ENCODE results near the gene ASB10.

The ASB10 gene

DNA sequence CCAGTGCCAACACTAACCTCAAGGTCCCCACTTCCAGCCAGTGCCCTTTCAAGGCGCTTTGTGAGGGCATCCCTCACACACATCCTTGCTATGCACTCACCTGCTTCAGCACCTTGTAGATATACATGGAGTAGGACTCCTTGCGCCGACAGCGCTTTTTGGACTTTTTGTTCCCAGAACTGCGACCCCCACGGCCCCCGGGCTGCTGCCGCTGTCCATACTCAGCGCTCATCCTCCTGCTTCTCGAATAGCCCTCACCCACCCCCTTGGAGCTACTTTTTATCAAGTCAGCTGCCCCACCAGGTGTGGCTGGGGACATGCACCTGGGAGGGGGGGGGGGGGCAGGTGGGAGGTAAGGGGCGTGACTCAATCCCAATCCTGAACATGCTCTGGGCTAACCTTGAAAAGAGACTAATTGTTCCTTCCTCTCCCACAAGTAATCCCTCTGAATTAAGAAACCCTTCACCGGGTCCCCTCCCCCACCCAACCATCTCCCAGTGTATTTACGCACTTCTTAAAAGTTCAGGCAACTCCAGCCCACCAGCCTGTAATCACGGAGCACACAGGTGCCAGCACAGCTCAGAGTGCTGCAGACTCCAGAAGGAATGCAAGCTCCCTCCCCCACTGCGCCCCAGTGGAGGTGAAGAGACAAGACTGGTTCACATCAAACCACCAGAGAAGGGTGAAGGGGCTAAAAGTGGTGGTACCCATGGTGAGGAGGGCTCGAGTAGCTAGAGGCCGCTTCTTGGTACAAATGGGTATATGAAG, 23.2 kb upstream of the ASB10 start, which contains the start of gene H2BK1:
H2BK1 (minus strand) TSS at position 402 of the 768 bp plus-strand sequence; CDS start at position 232, 170 bp downstream.
- no peak for DNase-seq

DNA sequence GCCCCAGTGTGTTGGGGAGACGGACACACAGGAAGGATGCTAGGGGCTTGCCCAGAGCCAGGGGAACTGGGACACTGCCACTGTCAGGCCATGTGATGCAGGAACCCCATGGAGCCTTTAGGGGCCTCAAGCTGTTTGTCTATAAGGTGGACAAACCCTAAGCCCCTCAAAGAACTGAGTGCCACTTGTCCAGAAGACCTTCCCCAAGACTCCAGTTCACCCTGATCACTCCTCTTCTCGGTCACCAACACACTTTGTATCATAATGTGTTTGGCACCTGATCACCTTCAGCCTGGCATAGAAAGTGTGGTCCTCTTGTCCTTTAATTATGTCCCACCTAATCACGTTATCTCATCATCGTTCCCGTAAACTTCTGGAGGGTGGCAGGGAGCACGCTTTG, 22.5 kb upstream of the ASB10 start:
- DNase-seq, result no peak

DNA sequence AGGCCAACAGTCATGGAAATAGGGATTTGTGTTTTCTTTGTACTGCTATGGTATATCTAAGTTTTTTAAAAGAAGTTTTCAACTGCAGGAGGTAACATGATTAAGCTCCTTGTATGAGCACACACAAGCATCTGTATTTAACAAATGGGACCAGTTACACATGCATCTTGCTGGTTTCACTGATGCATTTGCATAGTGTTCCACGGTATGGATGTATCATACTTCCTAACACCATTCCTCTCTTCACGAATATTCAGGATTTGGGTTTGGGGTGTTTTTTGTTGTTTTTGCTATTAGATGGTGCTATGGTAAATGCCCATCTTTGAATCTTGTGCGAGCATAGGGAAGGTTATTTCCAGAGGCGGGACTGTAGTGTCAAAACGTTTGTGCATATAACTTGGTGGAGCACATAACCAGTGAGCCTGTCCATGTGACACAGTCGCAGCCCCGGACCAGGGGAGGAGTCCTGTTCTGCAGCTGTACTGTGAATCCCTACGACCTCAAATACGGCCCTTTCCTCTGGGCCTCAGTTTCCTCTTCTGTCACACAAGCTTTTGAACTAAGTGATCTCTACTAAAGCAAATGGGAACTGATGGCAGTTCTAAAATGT, 21.3 kb upstream of the ASB10 start:
- no peak for DNase-seq

DNA sequence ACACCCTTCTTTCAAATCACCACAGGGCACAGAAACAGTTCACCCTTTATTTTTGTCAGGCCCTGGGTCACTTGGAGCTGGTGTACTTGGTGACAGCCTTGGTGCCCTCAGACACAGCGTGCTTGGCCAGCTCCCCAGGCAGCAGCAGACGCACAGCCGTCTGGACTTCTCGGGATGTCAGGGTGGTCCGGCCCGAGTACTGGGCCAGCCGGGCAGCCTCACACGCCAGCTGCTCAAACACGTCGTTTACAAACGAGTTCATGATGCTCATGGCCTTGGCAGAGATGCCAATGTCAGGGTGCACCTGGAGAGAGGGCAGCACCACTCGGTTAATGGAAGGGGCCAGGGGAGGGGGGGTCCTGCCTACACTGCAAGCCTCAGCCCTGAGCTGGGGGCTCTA, 20.8 kb upstream of the ASB10 start:
- no peak for DNase-seq

DNA sequence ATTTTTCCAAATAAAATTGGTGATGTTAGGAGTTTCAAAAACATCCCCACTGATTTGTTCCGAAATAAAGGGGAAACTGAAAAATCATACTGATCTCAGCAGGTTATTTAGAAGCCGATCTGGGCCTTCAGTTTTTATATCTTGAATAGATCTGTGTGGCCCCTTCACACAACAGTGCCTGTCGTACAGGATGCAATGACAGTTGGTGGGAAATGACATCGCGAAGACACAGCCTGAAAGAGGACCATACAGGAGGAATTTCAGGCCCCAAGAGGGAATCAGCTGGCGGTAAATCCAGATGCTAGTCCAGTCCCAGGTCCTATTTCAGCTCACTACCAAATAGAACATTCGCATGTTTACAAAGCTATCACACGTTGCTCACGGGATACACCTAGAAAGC, 20.3 kb upstream of the ASB10 start:
- DNase-seq, result no peak

DNA sequence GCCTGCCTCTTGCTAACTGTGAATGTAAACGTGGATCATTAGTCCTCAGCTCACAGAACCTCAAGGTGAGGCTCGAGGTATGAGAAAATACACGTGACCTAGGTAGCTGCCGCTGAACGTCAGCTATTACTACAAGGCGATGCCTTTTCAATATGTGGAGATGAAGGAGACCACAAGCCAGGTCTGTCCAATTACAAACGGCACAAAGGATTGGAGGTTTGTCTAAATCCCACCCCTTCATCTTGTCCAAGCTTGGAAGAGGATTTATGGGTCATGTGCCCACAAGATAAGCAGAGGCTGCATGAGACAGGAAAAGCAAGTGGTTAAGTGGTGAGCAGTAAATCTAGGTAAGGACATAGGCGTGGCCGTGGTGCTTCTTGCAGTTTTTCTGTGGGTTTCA, 19.9 kb upstream of the ASB10 start:
- DNase-seq, result no peak

DNA sequence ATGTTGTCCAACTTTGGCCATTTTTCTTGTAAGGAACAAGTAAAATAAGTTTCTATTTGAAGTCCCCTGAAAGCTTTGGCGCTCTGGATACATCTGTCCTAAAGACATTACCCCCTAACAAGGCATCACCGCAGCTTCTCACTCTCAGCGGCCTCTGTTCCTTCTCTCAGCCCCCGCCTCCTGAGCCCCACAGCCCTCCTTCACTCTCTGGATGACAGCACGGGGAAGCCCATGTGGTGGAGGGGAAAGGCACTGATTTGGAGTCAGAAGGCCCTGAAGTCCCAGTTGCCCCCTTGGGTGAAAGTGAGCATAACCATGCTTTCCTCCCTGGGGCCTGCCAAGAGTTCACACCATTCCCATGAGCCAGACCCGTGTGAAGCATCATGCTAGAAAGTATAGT, 18.7 kb upstream of the ASB10 start:
- DNase-seq, result no peak

DNA sequence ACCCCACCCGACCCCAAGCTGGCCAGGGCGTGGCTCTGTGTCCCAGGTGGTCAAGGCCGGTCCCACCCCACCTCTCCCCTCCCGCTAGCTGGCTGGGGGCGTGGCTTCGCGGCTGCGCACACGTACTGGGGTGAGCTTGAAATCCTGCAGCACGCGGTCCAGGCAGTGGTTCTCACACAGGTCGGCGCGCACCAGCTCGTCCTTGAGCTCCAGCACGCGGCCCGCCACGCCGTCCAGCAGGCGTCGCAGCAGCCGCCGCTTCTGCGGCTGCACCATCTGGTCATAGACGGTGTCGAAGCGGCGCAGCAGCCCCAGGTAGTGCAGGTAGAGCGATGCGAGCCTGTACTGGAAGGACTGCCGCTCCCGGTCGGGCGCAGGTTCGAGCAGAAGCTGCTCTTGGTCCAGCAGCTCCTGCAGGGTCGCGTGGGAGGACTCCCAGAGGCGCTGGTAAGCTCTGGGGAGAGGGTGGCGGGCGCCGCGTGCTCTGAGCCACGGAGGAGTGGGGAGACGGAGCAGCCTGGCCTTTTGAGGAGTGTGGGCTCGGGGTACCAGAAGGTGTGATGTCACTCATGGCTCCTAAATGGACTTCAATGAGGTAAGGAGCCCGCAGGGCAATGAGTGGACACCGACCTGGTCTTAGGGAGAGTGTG, 17.5 kb upstream of the ASB10 start:
- DNase-seq, result no peak

DNA sequence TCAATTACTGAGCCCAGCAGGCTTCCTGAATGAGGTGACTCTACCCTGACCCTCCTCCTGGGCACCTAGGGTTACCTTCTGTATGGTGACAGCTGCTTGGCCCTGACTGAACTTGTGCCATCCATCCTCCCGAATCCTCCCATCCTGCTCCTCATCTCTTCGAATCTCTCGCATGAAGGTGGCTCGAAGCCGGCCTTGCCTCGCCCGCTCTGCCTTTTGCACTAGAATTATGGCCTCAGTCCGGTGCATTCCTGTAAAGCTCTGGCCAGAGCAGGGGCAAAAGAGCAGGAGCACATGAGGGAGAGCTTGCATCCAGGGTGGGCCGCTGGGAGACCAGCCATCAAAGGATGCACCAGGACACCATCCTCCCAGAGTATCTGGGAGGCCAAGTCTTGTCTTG, 15.8 kb upstream of the ASB10 start:
- no peak for DNase-seq

DNA sequence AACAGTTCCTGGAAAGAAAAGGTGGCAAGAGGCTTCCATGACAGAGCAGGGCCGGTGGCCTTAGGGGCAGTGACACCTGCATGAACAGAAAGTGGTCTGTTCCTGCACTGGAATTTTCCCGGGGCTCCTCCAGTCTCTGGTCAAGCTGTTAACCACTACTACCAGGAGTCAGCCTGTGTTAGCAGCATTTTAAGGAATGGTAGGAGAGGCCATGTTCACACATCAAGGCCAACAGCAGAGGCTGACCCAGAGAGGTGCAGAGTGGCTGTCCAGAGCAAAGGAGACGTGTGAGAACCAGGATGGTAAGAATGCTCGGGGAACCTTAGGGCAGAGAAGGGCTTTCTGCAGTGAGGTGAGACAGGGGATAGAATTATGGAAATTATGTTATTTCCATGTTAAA, 14.7 kb upstream of the ASB10 start:
- DNase-seq, result no peak

DNA sequence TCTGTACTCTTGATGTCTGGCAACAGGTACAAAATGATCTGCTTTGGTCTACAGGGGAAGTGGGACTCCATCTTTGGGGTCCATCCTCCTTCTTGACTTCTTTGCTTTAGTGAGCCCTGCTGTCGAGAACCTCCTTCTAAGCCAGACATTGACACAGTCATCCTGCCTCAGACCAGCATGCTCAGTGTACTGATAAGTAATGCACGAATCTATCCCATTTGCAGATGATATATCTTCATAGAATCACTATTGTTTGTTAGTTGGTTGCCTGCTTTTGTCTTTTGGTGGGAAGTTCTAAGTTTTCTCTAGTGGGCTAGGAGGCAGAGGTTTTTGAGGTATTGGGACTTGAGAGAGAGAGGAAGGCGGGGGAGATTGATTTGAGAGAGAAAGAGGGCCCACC, 14.3 kb upstream of the ASB10 start:
- no peak for DNase-seq

DNA sequence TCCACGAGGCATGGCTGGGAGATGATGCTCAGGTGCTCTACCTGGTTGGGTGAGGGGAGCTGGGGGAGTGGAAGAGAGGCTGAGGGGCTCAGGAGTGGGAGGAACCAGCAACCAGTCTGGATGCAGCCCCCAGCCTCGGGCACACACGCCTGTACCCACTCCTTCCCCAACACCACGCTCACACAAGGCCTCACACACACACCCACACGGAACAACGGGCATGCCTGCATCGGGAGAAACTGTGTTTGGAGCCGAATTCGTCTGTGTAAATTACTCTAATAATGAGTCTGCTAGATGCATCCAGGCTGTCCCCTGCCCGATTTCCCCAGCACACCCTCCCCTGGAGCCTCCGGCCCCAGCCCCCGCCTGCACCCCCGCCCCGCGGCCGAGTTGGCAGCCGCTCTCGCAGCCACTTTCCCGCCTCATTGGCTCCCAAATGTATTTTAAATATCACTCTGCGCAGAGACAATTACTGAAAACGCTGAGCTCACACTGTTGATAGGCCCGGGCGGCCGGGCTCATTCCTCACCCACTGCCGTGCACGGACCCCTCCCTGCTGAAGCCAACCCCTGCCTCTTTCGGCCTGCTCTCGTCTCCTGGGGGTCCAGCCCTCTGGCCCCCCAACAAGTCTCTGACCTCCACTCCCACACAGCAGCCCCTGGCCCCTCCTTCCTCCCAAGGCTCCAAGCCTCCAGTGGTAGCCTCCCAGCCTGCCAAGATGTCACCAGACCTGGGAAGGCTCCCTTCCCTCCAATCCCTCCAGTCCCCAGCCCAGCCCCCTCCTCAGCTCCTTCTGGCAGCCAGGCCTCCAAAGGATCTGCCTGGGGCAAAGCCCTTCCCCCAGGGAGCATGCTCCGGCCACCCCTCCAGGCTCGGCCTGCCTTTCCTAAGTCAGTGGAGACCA, 12.1 kb upstream of the ASB10 start:
- no peak for DNase-seq

DNA sequence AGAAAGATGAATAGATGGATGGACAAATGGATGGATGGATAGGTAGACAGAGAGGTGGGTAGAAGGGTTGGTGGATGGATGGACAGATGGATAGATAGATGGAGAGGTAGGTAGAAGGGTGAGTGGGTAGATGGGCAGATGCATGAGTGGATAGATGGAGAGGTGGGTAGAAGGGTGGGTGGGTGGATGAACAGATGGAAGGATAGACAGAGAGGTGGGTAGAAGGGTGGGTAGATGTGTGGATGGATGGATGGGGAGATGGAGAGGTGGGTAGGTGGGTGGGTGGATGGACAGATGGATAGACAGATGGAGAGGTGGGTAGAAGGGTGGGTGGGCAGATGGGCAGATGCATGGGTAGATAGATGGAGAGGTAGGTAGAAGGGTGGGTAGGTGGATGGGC, 10.9 kb upstream of the ASB10 start:
- no peak for DNase-seq

DNA sequence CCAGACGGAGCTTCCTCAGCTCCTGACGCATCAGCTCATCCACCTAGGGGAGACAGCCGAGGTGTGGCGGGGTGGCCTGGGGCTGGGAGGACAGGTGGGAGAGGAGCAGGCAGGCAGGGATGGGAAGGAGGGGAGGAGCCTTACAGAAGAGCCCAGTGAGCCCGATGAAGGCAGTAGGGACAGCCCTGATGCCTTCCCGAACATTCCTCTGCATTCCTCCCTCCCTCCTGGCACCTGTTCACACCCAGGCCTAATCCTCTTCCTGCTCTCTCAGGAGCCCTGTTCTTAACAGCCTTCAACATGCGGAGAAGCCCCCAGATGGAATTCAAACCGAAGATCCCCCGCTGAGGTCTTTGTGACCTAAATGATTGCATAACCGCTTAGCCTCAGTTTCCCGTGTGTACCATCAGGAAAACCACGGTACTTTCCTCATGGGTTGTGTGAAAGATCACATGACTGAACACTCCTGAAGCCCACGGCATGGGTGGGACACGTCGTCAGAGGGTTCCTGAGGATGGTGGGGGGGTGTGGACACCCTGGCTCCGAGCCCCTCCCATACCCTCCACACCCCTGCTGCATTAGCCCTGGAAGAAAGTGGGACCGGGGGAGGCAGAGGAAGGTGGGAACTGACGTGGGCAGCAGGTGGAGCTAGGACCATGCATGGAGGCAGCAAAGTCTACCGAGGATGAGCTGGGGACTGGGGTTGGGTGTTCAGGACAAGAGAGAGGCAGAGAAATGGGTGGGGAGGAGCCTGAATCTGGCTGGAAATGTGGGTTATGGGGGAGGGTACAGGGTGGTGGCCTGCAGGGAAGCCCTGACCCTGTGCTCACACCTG, 8.8 kb upstream of the ASB10 start:
- no peak for DNase-seq

DNA sequence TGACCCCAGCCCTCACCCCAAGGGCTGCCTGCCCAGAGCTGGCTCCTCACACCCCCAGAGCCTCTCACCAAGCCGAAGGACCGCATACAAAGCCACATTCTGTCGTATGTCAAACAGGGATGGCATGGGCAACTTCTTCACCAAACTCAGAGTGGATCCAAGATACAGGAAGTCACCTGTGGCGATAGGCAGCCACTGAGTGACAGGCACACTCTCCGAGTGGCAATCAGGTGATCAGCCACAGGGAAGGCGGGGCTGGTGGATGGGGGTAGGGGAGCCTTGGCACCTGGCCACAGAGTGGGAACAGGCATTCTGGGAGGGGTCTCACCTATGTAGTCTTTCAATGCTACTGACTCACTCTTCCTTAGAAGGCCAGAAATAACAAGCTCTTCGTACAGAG, 7.1 kb upstream of the ASB10 start:
- no peak for DNase-seq

DNA sequence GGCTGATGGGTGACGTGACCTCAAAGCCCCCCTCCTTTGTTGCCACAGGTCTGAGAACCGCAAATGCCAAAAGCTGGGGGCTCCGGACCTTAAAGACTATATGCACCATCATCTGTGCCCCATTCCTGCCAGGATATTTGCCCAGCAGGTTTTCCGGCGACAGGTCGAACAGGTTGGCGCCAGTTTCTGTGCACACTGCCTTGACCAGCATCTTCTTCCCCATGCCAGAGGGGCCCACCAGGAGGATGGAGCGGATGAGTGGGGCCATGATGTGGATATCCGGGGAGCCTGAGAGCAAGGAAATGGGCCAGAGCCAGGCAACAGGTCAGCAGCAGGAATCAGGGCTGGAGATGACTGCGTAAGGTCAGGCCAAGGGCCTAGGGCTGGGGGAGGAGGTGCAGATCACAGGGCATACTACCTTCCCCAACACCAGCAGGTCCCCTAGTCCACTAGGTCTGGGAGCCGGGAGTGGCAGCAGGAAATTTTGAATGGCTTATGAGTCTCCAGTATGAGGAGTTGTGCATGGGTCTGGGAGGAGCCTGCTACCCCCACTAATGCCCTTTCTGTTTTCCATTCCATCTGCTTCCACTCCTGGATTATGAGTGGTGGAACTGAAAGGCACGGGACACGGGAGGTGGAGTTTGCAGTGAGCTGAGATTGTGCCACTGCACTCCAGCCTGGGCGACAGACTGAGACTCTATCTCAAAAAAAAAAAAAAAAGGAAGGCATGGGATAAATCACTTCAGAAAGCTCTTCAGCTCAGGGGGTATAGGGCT, 6.3 kb upstream of the ASB10 start:
- DNase-seq, result no peak

DNA sequence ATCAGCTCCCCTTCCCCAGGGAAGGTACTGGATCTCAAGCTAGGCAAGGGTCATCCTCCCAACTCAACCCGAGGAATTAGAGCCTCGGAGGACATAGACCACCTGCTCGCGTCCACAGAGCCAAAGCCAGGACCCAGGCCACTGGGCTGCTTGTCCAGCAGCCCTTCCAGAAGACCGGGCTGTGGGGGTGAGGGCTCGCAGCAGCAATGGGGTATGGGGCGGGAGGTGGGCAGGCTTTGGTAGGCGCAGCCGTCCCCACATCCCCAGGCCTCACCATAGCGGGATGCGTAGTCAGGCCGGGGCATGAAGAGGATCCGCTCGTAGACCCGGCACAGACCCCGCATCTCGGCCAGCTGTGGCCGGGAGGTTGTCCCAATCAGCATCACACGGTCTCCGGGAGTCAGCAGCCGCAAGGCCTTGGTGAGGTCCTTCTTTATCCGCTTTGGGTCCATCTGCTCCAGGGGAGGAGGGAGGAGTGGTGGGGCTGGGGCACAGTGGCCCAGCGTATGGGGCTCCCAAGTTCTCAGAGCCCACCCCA, 5.0 kb upstream of the ASB10 start:
- no peak for DNase-seq

DNA sequence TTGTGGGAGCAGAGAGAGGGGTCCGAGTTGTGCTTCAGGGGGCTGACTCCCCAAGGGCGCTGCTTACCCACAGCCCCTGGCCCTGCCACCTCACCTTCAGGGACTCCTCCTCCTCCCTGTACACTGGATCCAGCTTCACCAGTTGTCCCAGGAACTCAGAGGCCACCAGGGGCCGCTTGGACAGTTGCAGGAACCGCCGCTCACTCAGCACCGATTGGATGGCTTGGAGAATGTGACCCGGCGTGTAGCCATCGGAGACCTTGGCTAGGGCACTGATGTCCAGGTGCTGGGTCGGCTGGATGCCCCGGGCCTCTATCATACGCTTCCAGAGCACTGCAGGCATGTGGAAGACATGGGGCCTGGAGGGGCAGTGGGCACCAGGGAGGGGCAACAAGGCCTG, 4.5 kb upstream of the ASB10 start:
- DNase-seq, result no peak

DNA sequence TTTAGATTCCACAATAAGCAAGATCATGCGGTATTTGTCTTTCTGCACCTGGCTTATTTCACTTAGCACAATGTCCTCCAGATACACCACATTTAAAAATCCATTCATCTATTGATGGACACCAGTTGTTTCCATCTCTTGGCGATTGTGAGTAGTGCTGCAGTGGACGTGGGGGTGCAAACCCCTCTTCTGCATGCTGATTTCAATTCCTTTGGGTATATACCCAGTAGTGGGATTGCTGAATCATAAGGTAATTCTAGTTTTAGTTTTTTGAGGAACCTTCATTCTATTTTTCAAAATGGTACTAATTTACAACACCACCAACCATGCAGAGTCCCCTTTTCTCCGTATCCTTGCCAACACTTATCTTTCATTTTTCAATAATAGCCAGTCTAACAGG, 2.0 kb upstream of the ASB10 start:
- no peak for DNase-seq

DNA sequence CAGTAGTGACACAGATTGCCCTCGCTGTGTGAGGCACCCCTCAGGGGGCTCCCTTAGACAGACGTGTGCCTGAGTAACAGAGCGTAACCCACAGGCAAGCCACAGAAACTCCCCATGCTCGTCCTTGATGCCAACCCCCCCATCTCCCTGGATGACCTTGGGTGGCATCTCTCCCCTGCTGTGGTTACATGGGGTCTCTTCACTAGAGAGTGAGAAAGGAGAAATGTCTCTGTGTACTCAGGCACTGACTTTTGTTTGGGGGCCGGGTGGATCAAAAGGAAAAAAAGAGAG, 1.1 kb upstream of the ASB10 start:
- DNase-seq, result no peak

All from activated T-cell treated with anti-CD3 and anti-CD28 coated beads, Interleukin-2, amount 50 U/mL, for 48 hours (primary cell).